GM15510 (cell line): ENCODE results near the gene ZNF500.

Source experiments
- POLR2A ChIP-seq: IDR thresholded peaks from 3 replicates; pipeline ENCODE4 v1.6.1; 2011; ENCODE audit warnings: borderline replicate concordance; ENCODE audit not compliant: insufficient read length; ENCODE audit errors: extremely low read depth

Gene ZNF500

GRCh38 chr16:4746215-4746614 is 20.7 kb downstream of the ZNF500 start:
- TF ChIP-seq POLR2A = no peak

- TF ChIP-seq POLR2A = no peak
Observed at GRCh38 chr16:4745274-4745569, 21.7 kb downstream of the ZNF500 start.

- no peak for TF ChIP-seq POLR2A
Observed at GRCh38 chr16:4744555-4745273, 22.2 kb downstream of the ZNF500 start.

GRCh38 chr16:4743226-4743878 is 23.6 kb downstream of the ZNF500 start:
- no peak for TF ChIP-seq POLR2A

GRCh38 chr16:4737545-4737944 is 29.4 kb downstream of the ZNF500 start:
- no peak for TF ChIP-seq POLR2A

GRCh38 chr16:4736546-4736945 is 30.4 kb downstream of the ZNF500 start:
- TF ChIP-seq POLR2A = no peak

GRCh38 chr16:4734730-4735535 is 32.0 kb downstream of the ZNF500 start:
- TF ChIP-seq POLR2A = peak; percentile 72

GRCh38 chr16:4734063-4734729 is 32.8 kb downstream of the ZNF500 start, which contains the start of the genes ANKS3 and DNAAF8:
Gene ANKS3 (minus strand): TSS chr16:4734271. CDS start chr16:4730149, 4,122 bp downstream.
Gene DNAAF8 (plus strand): TSS chr16:4734537. CDS start chr16:4736515, 1,978 bp downstream.
- TF ChIP-seq POLR2A = peak; percentile 66

GRCh38 chr16:4733747-4734062 is 33.3 kb downstream of the ZNF500 start:
- no peak for TF ChIP-seq POLR2A

GRCh38 chr16:4733211-4733742 is 33.7 kb downstream of the ZNF500 start:
- TF ChIP-seq POLR2A = no peak

- no peak for TF ChIP-seq POLR2A
Observed at GRCh38 chr16:4729876-4730275, 37.1 kb downstream of the ZNF500 start.

- no peak for TF ChIP-seq POLR2A
Observed at GRCh38 chr16:4728676-4729075, 38.3 kb downstream of the ZNF500 start.

GRCh38 chr16:4726616-4727015 is 40.3 kb downstream of the ZNF500 start:
- no peak for TF ChIP-seq POLR2A

GRCh38 chr16:4724661-4725270 is 42.2 kb downstream of the ZNF500 start:
- TF ChIP-seq POLR2A = no peak

- no peak for TF ChIP-seq POLR2A
Observed at GRCh38 chr16:4723071-4723767, 43.7 kb downstream of the ZNF500 start.

- no peak for TF ChIP-seq POLR2A
Observed at GRCh38 chr16:4718466-4718865, 48.5 kb downstream of the ZNF500 start.
